Esophagus muscularis mucosa (tissue), 4 donors: ENCODE measurements around the gene CST8. TPM values are rescaled to one million over a fixed set of nuclear protein-coding genes. Genes with fewer than 3 reads are reported as not detected.

Experiments used
- DNase-seq: peaks from one replicate; pipeline ENCODE4 v3.0.0-alpha.2; 2017; ENCODE audit errors: extremely low spot score
- H3K27ac ChIP-seq, 4 donors: fragments of 200-600 bp; sonication (generic); replicated peaks in 1 of 4; 1 replicate in 3 of 4; 2 replicates in 1 of 4; pipeline ENCODE4 v1.5.1; 2016 to 2019; ENCODE audit warnings: mild to moderate bottlenecking in 1 of 4
- H3K27me3 ChIP-seq, 4 donors: fragments of 200-600 bp; sonication (generic); one replicate each; pipeline versions ENCODE4 v1.5.1 to v1.6.0; 2016 to 2019
- H3K36me3 ChIP-seq, 4 donors: fragments of 200-600 bp; sonication (generic); one replicate each; pipeline ENCODE4 v1.5.1; 2016 to 2019
- H3K4me1 ChIP-seq, 4 donors: fragments of 200-600 bp; sonication (generic); one replicate each; pipeline ENCODE4 v1.5.1; 2016 to 2019
- H3K4me3 ChIP-seq, 4 donors: fragments of 200-600 bp; sonication (generic); 1 replicate in 2 of 4; 2 replicates in 2 of 4; pipeline ENCODE4 v1.5.1; 2016 to 2019; ENCODE audit warnings: mild to moderate bottlenecking in 4 of 4, moderate library complexity in 1 of 4
- H3K9me3 ChIP-seq, 4 donors: fragments of 200-600 bp; sonication (generic); 1 replicate in 3 of 4; 2 replicates in 1 of 4; pipeline ENCODE4 v1.5.1; 2016 to 2019
- CTCF ChIP-seq, 3 experiments: fragments of 200-600 bp in 2 of 3; fragments of 450-650 bp in 1 of 3; sonication (generic) in 2 of 3; IDR thresholded peaks; one replicate each; pipeline ENCODE4 v1.5.1; 2017 to 2019; ENCODE audit warnings: antibody characterized with exemption in 3 of 3, mild to moderate bottlenecking in 2 of 3, moderate library complexity in 1 of 3
- EP300 ChIP-seq: sonication (generic); formaldehyde crosslinking; IDR thresholded peaks from one replicate; pipeline ENCODE4 v1.6.1; 2017; ENCODE audit warnings: antibody characterized with exemption
- POLR2A ChIP-seq: fragments of 450-650 bp; IDR thresholded peaks from one replicate; pipeline ENCODE4 v1.6.1; 2017; ENCODE audit warnings: antibody characterized with exemption, moderate library complexity, mild to moderate bottlenecking, low read depth
- POLR2AphosphoS5 ChIP-seq, 2 donors: sonication (generic); formaldehyde crosslinking; IDR thresholded peaks; one replicate each; pipeline ENCODE4 v1.6.1; 2017; ENCODE audit warnings: antibody characterized with exemption in 2 of 2
- WGBS: methylation state at CpG from one replicate; pipeline ENCODE4 v1.1.5; 2018; 5-methylcytosine and 5-hydroxymethylcytosine counted together
- intact Hi-C: fragments of 100-400 bp; cut with DNase I; formaldehyde crosslinking; loops from one replicate; pipeline ENCODE4 v1.15.1; 2023
- total RNA-seq, 4 donors: library from RNA; depleted of rRNA; stranded (reverse); fragments of >200 nt; gene quantifications; one replicate each; pipeline versions ENCODE4 v1.1.0 to v1.2.1, GENCODE V29; 2016

The CST8 gene
- total RNA-seq, 4 donors from 2014 or later: not detected

DNA sequence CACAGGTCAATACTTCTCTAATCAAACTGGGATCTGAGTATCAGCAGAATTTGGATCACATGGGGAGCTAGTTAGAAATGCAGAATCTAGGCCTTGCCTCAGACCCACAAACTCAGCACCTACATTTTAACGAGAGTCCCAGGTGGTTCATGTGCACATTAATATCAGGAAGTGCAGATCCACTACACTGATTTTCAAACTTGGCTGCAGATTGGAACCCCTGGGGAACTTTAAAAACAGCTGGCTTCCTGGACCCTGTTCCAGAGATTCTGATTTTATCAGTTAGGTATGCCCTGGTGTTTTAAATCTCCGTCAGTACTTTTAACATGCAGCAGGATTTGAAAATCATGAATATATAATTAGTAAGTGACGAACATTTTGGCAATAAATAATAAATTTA is 1.9 kb upstream of the CST8 start:
- no peak for TF ChIP-seq POLR2AphosphoS5 (IDR thresholded peaks at IDR 0.05)
- TF ChIP-seq EP300: no peak
- TF ChIP-seq POLR2A: no peak
- no peak for TF ChIP-seq CTCF (IDR thresholded peaks at IDR 0.05)
- no peaks in the 10 kb centered on the region for H3K36me3 ChIP-seq
- no peaks in the 10 kb centered on the region for H3K4me1 ChIP-seq
- H3K27ac ChIP-seq: no peak overlapping the region
- WGBS: 62% methylated on average over 3 of the region's 3 CpGs
- intact Hi-C loops: no loop called here
- no peaks in the 10 kb centered on the region for H3K9me3 ChIP-seq
- no peak overlapping the region for H3K4me3 ChIP-seq
- no peaks in the 10 kb centered on the region for H3K27me3 ChIP-seq
- no peak for DNase-seq

DNA sequence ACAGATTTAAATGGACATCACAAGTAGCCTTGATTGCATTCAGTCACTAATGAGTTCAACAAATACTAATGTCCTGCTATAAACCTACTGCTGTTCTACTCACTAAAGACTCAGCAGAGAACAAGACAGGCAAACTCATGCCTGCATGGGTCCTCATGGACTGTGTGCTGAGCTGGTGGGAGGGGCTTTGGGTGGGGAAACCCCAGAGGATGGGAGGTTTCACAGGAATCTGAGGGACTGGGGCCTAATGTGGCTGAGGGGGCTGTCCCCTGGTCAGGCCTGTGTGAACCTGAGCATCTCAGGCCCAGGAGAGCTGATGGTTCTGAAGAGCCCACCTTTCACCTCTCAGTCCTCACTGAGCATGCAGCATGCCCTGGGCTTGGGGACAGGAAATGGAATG is 1.4 kb downstream of the CST8 start:
- TF ChIP-seq CTCF (IDR thresholded peaks at IDR 0.05) (no peak), EP300 (no peak), POLR2A (no peak), POLR2AphosphoS5 (IDR thresholded peaks at IDR 0.05) (no peak)
- intact Hi-C loops: no loop called here
- H3K27me3 ChIP-seq: no peaks in the 10 kb centered on the region

GRCh38 chr20:23493172-23493772 is 2.4 kb downstream of the CST8 start:
- intact Hi-C loops: no loop called here
- DNase-seq: peak; percentile 89
- TF ChIP-seq CTCF (IDR thresholded peaks at IDR 0.05) (no peak), POLR2AphosphoS5 (IDR thresholded peaks at IDR 0.05) (no peak), POLR2A (no peak), EP300 (no peak)
- WGBS: 89% methylated on average over 3 of the region's 3 CpGs
- no peak overlapping the region for H3K27ac ChIP-seq
- H3K4me1 ChIP-seq: no peaks in the 10 kb centered on the region
- H3K36me3 ChIP-seq: no peaks in the 10 kb centered on the region
- no peaks in the 10 kb centered on the region for H3K27me3 ChIP-seq
- no peaks in the 10 kb centered on the region for H3K9me3 ChIP-seq
- no peak overlapping the region for H3K4me3 ChIP-seq

More for the DNA sequence above, 1.4 kb downstream of the CST8 start:
- Histone ChIP-seq H3K4me1 (no peaks in the 10 kb centered on the region), H3K27ac (no peak overlapping the region), H3K36me3 (no peaks in the 10 kb centered on the region), H3K4me3 (no peak overlapping the region), H3K9me3 (no peaks in the 10 kb centered on the region)
- DNase-seq: peak; percentile 79

GRCh38 chr20:23497536-23497935 is 6.6 kb downstream of the CST8 start:
- 55% methylated on average over 1 of the region's 1 CpG for WGBS
- H3K36me3 ChIP-seq: no peaks in the 10 kb centered on the region

More at GRCh38 chr20:23497536-23497935, 6.6 kb downstream of the CST8 start:
- no peaks in the 10 kb centered on the region for H3K9me3 ChIP-seq
- intact Hi-C loops: no loop called here
- TF ChIP-seq POLR2A (no peak), POLR2AphosphoS5 (IDR thresholded peaks at IDR 0.05) (no peak), EP300 (no peak), CTCF (IDR thresholded peaks at IDR 0.05) (no peak)
- no peak for DNase-seq
- no peak overlapping the region for H3K27ac ChIP-seq
- H3K4me1 ChIP-seq: peaks cover 0 to 8% (median 0%) of the 10 kb centered on the region in 4 donors
- no peak overlapping the region for H3K4me3 ChIP-seq
- H3K27me3 ChIP-seq: peaks cover 0 to 14% (median 0%) of the 10 kb centered on the region in 4 donors
